Endothelial cell of hepatic sinusoid (primary cell): ENCODE measurements around the gene YIPF7.

Experiments used
- in situ Hi-C: cut with HindIII; loops from 2 replicates; pipeline ENCODE4 v1.10.0; 2017; ENCODE audit warnings: low sequenced_read_pairs

YIPF7 gene

DNA sequence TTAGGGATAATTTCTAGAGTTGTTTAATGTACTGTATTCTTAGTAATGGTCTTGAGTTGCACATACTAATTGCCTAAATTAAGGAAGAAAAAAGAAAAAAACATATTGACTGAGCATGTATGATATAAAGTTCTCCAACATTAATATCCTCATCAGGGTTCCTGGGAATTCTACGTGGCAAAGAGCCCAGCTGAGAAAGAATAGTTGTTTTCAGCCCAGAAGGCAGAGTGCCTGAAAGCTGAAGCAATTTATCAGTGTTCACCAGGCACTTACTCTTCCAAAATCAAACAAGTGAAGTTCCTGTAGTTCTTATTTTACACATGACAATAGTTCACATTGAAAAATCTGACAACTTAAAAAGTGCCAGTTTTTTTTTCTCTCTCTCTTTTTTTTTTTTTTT, 27.7 kb downstream of the YIPF7 start:
- in situ Hi-C loops, result no loop called here

DNA sequence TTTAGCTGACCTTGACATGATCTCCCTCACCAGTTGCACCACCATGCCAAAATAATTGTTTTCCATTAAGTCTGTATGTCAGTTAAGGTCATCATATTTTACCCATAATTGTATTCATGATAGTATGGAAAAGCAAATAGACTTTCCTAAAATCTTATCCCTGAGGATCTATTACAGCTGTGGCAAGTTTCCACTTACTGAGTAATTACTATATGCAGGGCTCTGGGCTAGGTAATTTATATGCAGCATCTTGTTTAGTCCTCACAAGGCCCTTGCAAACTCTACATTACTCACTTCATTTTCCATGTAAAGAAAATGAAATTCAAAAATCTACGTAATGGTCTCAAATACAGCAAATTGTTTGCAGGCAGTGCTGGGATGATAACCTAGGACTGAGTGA, 34.8 kb downstream of the YIPF7 start:
- in situ Hi-C loops, result no loop called here

GRCh38 chr4:44583393-44583792, 68.0 kb downstream of the YIPF7 start:
- in situ Hi-C loops, result no loop called here

DNA sequence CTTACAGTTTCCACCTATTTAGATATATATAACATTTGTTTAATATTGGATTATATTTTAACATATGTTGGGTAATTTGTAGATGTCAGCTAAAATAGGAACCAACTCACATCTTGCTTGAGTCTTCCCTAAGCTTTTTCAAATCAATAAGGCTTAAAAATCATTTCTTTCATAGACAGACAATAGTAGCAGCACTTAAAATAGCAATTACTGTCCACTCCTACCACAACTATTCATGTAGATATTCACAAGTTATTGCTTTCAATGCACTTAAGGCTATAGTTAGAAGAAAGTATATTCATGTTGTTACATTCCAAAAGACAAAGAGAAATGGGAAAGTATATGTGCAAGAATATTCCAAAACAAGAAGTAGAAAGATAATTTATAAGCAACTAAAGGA, 71.2 kb downstream of the YIPF7 start:
- in situ Hi-C loops, result no loop called here

- in situ Hi-C loops, result no loop called here
These were observed 72.5 kb downstream of the YIPF7 start for GRCh38 chr4:44578954-44579353.
